Neural progenitor cell (in vitro differentiated cells): ENCODE results near the gene PTGER4.

Source experiments
- CTCF ChIP-seq: fragments of 200-600 bp; sonication (generic); IDR thresholded peaks from 2 replicates; pipeline ENCODE4 v1.5.1; 2017; ENCODE audit warnings: antibody characterized with exemption, mild to moderate bottlenecking
- EZH2 ChIP-seq: fragments of 200-600 bp; sonication (generic); IDR thresholded peaks from 2 replicates; pipeline ENCODE4 v1.6.1; 2017; ENCODE audit warnings: antibody characterized with exemption, mild to moderate bottlenecking, moderate library complexity
- EZH2phosphoT487 ChIP-seq: fragments of 200-600 bp; sonication (generic); IDR thresholded peaks from 2 replicates; pipeline ENCODE4 v1.6.1; 2017; ENCODE audit warnings: antibody characterized with exemption

GRCh38 chr5:40665635-40666298, 13.9 kb upstream of the PTGER4 start:
- TF ChIP-seq CTCF, result no peak
- no peak for TF ChIP-seq EZH2
- no peak for TF ChIP-seq EZH2phosphoT487
